Thyroid gland (tissue), 4 donors: ENCODE measurements around the gene TMEM121B.

Source experiments
- POLR2A ChIP-seq, 2 donors: fragments of 450-650 bp; IDR thresholded peaks; one replicate each; pipeline ENCODE4 v1.6.1; 2017; ENCODE audit warnings: antibody characterized with exemption in 2 of 2, mild to moderate bottlenecking in 2 of 2, moderate library complexity in 1 of 2
- TF ChIP-seq, protein P1 (sequence below), 6 experiments: fragments of 200-600 bp in 3 of 6; fragments of 450-650 bp in 3 of 6; sonication (generic) in 3 of 6; IDR thresholded peaks; one replicate each; pipeline ENCODE4 v1.5.1; 2016 to 2019; ENCODE audit warnings: antibody characterized with exemption in 6 of 6, mild to moderate bottlenecking in 2 of 6, inconsistent platforms in 1 of 6, moderate library complexity in 1 of 6

GRCh38 chr22:17121233-17122195, at the start of gene TMEM121B:
- no peak for TF ChIP-seq POLR2A (IDR thresholded peaks at IDR 0.05)
- TF ChIP-seq, protein P1, sequence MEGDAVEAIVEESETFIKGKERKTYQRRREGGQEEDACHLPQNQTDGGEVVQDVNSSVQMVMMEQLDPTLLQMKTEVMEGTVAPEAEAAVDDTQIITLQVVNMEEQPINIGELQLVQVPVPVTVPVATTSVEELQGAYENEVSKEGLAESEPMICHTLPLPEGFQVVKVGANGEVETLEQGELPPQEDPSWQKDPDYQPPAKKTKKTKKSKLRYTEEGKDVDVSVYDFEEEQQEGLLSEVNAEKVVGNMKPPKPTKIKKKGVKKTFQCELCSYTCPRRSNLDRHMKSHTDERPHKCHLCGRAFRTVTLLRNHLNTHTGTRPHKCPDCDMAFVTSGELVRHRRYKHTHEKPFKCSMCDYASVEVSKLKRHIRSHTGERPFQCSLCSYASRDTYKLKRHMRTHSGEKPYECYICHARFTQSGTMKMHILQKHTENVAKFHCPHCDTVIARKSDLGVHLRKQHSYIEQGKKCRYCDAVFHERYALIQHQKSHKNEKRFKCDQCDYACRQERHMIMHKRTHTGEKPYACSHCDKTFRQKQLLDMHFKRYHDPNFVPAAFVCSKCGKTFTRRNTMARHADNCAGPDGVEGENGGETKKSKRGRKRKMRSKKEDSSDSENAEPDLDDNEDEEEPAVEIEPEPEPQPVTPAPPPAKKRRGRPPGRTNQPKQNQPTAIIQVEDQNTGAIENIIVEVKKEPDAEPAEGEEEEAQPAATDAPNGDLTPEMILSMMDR (IDR thresholded peaks at IDR 0.05), result no peak
